ENCODE measurements around the gene CRB2.

The CRB2 gene

DNA sequence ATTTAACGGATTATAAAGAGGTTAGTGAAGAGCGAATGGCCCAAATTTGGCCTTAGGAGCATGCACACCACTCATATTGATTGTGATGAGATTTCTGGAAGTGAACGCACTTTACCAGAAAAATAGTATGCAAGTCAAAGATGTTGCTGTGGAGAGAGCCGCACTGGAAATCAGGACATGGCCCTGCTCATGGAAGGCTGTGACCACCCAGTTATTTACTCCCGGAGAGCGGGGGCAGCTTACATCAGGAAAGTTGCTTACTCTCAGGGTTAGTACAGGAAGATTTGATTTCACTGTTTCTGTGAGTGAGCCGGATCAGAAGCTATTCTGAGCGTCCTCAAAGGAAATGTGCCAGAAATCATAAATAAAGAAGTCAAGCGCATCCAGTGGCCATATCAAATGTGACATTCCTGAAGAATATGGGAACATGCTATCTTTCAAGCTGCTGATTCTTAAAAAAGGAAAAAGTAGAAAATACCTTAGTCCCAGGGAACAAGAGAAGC, 44.7 kb upstream of the CRB2 start:
- Histone ChIP-seq H3K27me3 (replicated peaks; ENCODE audit: insufficient read depth, low read length) (no peaks in the 10 kb centered on the region), H3K9ac (ENCODE audit: low read length) (no peak overlapping the region), H3K36me3 (replicated peaks; ENCODE audit: insufficient read depth, low read length) (no peaks in the 10 kb centered on the region), H3K4me1 (ENCODE audit: low read length) (no peaks in the 10 kb centered on the region), H2AFZ (ENCODE audit: low read length) (no peak overlapping the region), H3K9me3 (replicated peaks; ENCODE audit: insufficient read depth, low read length) (no peaks in the 10 kb centered on the region), H3F3A (ENCODE audit: insufficient read depth, low read length) (no peaks in the 10 kb centered on the region), H3K9me2 (replicated peaks; ENCODE audit: insufficient read depth, low read length) (no peaks in the 10 kb centered on the region), H3K79me2 (ENCODE audit: low read length) (no peaks in the 10 kb centered on the region), H3K4me2 (ENCODE audit: low read depth, low read length) (no peak overlapping the region), H3K27ac (ENCODE audit: low read length) (no peak overlapping the region), H3K4me3 (ENCODE audit: low read length) (no peak overlapping the region), H4K20me1 (ENCODE audit: insufficient read depth, low read length) (no peaks in the 10 kb centered on the region)
- DNase-seq, result no peak
- TF ChIP-seq EZH2 (optimal IDR thresholded peaks at IDR 0.05; ENCODE audit: low read depth, low read length), result no peak
- TF ChIP-seq EZH2phosphoT487 (IDR thresholded peaks at IDR 0.05; ENCODE audit: low read length), result no peak
- TF ChIP-seq CTCF (IDR thresholded peaks at IDR 0.05; ENCODE audit: low read length), result no peak

DNA sequence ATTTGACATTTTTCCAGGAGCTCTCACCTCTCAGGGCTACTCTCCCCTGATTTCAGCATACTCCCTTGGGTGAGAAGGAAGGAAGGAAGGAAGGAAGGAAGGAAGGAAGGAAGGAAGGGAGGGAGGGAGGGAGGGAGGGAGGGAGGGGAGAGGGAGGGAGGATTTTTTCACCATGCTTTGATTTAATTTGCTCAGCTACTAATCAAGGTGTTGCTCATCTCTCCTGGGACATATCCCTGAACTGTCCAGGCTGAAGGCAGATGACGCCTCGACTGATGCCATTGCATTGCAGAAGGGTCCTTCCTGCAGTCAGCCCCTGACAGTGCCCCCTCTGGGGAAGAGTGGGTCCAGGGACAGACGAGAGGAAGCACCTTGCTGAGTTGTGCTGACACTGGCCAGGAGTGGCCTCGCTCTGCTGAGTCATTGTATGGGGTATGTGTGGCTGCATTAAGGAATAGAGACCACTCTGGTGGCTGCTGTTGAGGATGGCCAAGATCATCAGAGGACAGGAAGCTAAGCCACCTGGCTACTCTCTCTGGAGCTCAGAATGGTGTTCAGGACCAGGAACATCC, 43.6 kb upstream of the CRB2 start:
- H2AFZ ChIP-seq (ENCODE audit: low read length), result no peak overlapping the region
- no peak overlapping the region for H3K4me2 ChIP-seq (ENCODE audit: low read depth, low read length)
- no peaks in the 10 kb centered on the region for H3K4me1 ChIP-seq (ENCODE audit: low read length)

GRCh38 chr9:123314617-123315016, 41.4 kb upstream of the CRB2 start:
- H2AFZ ChIP-seq (ENCODE audit: low read length), result no peak overlapping the region
- H4K20me1 ChIP-seq (ENCODE audit: insufficient read depth, low read length), result no peaks in the 10 kb centered on the region
- H3K9me2 ChIP-seq (replicated peaks; ENCODE audit: insufficient read depth, low read length), result no peaks in the 10 kb centered on the region
- H3K27ac ChIP-seq (ENCODE audit: low read length), result no peak overlapping the region
- no peak overlapping the region for H3K4me3 ChIP-seq (ENCODE audit: low read length)
- H3K9me3 ChIP-seq (replicated peaks; ENCODE audit: insufficient read depth, low read length), result no peaks in the 10 kb centered on the region
- no peak for DNase-seq
- no peaks in the 10 kb centered on the region for H3F3A ChIP-seq (ENCODE audit: insufficient read depth, low read length)
- no peak overlapping the region for H3K4me2 ChIP-seq (ENCODE audit: low read depth, low read length)
- no peaks in the 10 kb centered on the region for H3K79me2 ChIP-seq (ENCODE audit: low read length)
- TF ChIP-seq EZH2phosphoT487 (IDR thresholded peaks at IDR 0.05; ENCODE audit: low read length), result no peak
- no peak for TF ChIP-seq CTCF (IDR thresholded peaks at IDR 0.05; ENCODE audit: low read length)
- TF ChIP-seq EZH2 (optimal IDR thresholded peaks at IDR 0.05; ENCODE audit: low read depth, low read length), result no peak
- no peak overlapping the region for H3K9ac ChIP-seq (ENCODE audit: low read length)
- H3K4me1 ChIP-seq (ENCODE audit: low read length), result no peaks in the 10 kb centered on the region
- no peaks in the 10 kb centered on the region for H3K27me3 ChIP-seq (replicated peaks; ENCODE audit: insufficient read depth, low read length)
- no peaks in the 10 kb centered on the region for H3K36me3 ChIP-seq (replicated peaks; ENCODE audit: insufficient read depth, low read length)

More for the DNA sequence above, 43.6 kb upstream of the CRB2 start:
- H3K9me3 ChIP-seq (replicated peaks; ENCODE audit: insufficient read depth, low read length), result no peaks in the 10 kb centered on the region
- H3K9me2 ChIP-seq (replicated peaks; ENCODE audit: insufficient read depth, low read length), result no peaks in the 10 kb centered on the region
- H3K4me3 ChIP-seq (ENCODE audit: low read length), result no peak overlapping the region
- no peak for DNase-seq
- no peaks in the 10 kb centered on the region for H3K36me3 ChIP-seq (replicated peaks; ENCODE audit: insufficient read depth, low read length)
- H3K9ac ChIP-seq (ENCODE audit: low read length), result no peak overlapping the region
- TF ChIP-seq EZH2phosphoT487 (IDR thresholded peaks at IDR 0.05; ENCODE audit: low read length), result no peak
- no peak for TF ChIP-seq EZH2 (optimal IDR thresholded peaks at IDR 0.05; ENCODE audit: low read depth, low read length)
- no peak for TF ChIP-seq CTCF (IDR thresholded peaks at IDR 0.05; ENCODE audit: low read length)
- no peaks in the 10 kb centered on the region for H4K20me1 ChIP-seq (ENCODE audit: insufficient read depth, low read length)
- no peaks in the 10 kb centered on the region for H3K27me3 ChIP-seq (replicated peaks; ENCODE audit: insufficient read depth, low read length)
- H3K27ac ChIP-seq (ENCODE audit: low read length), result no peak overlapping the region
- H3K79me2 ChIP-seq (ENCODE audit: low read length), result no peaks in the 10 kb centered on the region
- H3F3A ChIP-seq (ENCODE audit: insufficient read depth, low read length), result no peaks in the 10 kb centered on the region

Data from MM.1S (cell line).